SKM-1 (cell line): ENCODE measurements around the gene TMED5.
"Not testable (repeated sequence)": the region's sequence is repeated elsewhere in the genome, so short reads cannot be mapped to it uniquely, and the experiment has no call there.

Experiments
- DNase-seq: peaks from one replicate; lab custom pipeline; 2025; ENCODE audit not compliant: unreplicated experiment; lab: John Stamatoyannopoulos, UW

TMED5 gene

DNA sequence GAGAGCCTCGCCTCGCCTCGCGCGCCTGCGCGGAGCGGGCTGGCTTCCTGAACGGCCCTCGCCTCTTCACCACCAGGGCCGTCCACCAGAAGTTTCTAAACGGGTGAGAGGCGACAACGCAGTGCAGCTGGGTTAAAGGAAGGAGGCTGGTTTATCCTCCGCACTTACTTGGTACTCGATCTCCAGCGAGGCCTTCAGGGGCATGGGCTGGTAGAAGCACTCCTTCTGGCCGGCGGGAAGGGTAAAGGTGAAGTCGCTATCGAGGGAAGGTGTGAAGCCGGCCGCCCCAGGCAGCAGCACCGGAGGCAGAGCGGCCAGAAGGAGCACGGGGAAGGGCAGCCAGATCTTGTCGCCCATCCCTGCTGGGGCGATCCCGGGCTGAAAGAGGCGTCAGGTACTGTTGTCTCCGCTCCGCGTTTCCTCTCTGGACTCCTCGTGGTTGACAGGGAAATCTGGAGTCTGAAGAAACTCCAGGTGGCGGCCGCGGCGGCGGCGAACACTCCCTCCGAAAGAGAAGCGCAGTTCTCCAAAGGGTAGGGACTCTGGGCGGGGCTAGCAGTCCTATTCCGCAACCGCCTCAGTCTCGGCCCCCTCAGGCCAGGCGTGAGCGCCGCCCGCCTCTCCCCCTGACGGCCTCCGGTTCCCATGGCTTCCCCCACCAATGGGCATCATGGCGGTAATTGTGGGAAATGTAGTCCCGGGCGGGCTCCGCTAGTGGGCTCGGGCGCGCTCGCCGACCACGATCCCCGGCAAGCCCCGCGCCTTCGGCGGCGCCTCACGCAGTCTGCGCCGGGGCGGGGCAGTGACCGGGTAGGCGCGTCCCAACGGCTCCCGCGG, at the start of gene TMED5:
TSS of gene TMED5 (minus strand) at position 528 of the 837 bp plus-strand sequence. CDS start at position 357, 171 bp downstream.
- DNase-seq, result peak; percentile 92

DNA sequence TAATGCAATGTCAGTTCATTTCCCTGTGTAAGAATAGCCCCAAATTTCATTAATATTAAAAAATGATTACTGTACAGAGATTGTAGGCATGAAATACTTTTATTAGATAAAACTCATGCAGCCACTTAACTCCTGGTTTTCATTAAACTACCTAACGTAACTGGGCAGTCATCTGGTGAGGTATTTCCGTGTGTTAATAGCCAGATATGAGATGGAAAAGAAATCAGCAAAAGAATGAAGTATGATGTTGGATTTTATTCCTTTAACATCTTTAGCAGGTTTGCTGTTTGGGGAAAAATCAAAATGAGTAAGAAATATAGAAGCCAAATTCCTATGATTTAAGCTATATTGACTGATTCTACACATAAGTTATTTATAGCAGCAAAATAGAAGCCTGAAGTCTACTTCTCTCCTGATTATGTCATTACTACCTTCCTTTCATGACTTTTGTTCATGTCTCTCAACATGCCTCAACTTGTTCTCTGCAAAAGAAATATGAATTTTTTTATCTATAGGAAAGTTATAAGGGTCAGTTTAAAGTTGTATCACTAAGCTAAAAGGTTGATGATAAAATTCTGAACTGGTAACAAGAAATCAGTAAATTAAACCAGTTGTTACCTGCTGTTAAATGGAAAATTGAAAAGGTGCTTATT, 42.9 kb upstream of the TMED5 start:
- no peak for DNase-seq

DNA sequence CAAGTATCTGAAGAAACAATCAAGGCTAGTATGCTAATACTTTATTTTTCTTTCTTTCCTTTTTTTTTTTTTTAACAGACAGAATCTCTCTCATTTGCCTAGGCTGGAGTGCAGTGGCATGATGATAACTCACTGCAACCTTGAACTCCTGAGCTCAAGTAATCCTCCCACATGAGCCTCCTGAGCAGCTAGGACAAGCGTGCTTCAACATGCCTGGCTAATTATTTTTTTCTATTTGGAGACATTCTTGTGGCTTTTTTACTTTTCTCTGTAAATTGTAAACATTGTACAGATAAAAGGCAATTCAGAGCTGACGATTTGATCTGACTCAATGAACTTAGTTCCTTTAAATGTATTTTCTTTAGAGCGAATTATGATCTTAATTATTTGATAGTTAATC, 41.7 kb upstream of the TMED5 start:
- no peak for DNase-seq

DNA sequence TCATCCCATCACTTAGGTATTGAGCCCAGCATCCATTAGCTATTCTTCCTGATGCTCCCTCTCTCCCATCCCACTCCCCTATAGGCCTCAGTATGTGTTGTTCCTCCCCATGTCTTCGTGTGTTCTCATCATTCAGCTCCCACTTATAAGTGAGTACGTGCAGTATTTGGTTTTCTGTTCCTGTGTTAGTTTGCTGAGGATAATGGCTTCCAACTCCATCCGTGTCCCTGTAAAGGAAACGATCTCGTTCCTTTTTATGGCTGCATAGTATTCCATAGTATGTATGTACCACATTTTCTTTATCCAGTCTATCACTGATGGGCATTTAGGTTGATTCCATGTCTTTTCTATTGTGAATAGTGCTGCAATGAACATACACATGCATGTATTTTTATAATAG, 40.5 kb upstream of the TMED5 start:
- not testable (repeated sequence) for DNase-seq

DNA sequence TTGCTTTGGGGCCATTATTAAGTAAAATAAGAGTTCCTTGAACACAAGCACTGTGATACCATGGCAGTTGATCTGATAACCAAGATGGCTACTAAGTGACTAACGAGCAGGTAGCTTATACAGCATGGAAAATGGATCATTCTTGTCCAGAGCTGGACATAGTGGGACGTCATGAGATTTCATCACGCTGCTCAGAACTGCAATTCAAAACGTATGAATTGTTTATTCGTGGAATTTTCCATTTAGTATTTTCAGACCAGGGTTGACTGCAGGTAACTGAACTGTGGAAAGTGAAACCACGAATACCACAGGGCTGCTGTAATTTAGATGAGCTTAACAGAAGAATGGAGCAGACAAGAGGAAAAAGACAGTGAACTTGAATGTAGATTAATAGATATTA, 39.2 kb upstream of the TMED5 start:
- no peak for DNase-seq

DNA sequence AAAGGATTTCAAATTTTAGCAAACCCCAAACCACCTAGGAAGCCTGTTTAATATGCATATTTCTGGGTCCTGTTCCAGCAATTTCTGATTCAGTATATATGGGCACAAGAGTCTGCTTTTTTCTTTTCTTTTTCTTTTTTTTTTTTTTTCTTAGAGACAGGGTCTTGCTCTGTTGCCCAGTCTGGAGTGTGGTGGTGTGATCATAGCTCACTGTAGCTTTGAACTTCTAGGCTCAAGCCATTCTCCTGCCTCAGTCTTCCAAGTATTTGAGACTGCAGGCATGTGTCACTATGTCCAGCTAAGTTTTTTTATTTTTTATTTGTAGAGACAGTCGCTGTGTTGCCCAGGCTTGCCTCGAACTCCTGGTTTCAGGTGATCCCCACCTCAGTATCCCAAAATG, 35.1 kb upstream of the TMED5 start:
- no peak for DNase-seq

DNA sequence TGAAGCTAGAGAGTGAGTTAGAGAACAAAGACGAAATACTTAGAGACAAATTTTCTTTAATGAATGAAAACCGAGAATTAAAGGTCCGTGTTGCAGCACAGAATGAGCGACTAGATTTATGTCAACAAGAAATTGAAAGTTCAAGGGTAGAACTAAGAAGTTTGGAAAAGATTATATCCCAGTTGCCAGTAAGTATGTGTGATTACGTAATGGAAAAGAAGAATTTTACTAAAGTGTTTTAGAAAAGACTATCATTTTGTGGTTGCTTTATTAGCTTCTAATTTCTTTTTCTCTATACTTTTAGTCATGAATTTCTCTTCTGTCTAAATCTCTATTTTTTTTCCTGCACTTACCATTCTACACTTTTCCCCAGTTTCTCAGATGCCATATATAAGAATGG, 27.0 kb upstream of the TMED5 start:
- DNase-seq, result no peak

DNA sequence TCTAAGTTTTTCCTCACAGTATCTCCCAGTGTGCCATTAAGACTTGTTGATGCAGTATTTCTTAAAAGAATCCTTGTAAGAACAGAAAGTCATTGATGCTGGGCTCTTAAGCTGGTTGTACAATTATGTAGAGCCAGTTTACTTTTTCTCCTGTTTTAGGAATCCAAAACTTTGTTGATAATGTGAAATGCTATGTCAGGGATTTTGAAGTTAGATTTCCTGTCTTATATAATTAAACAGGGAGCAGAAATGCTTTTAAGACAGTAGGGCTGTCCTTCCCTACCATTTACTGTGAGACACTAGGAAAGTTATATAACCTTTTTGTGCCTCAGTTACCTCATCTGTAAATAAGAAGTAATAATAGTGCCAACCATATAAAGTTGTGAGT, 26.3 kb upstream of the TMED5 start:
- no peak for DNase-seq

DNA sequence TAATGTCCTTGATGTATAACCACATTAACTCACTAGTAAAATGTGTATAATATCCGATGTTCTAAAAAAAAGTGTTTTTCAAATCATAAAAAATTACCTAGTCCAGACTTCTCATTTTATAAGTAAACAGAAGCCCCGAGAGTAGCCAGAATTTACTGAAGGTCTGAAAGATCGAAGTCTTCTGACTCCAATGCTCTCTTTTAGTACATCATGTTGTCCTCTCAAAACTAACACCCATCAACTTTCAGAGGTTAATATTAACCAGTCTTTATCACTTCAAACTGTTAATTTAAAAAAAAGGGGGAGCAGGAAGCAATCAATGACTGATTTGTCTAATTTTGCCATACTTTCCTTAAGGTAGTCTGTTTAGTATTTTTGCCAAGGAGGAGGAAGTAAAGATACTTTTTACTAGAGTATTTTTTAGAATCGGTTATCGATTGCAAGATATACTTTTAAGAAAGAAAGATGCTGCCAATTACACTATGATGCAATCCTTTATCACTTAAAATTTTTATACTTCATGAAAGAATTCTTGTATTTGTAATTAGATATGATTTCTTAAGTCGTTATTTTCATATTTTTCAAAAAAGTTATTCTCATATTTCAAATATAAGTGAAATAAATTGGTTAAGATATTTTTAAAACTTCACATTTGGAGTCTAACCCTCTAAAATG, 25.8 kb upstream of the TMED5 start:
- DNase-seq, result no peak

DNA sequence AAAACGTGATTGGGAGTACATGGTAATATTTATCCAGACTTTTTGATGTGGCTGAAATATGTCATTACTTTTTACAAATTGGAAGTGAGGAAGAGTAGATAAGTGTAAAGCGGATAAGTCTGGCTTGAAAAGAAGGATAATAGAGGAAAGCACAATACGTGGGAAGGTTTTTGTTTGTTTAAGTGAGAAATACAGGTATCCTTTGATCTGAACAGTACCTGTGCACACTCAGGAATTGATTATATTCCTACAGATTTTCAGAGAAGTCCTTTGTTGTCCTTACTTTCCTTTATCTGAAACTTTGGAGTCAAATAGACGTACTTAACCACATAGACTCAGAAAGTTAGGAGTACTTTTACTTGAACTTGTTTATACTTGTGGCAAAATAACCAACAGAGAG, 20.5 kb upstream of the TMED5 start:
- DNase-seq, result no peak

DNA sequence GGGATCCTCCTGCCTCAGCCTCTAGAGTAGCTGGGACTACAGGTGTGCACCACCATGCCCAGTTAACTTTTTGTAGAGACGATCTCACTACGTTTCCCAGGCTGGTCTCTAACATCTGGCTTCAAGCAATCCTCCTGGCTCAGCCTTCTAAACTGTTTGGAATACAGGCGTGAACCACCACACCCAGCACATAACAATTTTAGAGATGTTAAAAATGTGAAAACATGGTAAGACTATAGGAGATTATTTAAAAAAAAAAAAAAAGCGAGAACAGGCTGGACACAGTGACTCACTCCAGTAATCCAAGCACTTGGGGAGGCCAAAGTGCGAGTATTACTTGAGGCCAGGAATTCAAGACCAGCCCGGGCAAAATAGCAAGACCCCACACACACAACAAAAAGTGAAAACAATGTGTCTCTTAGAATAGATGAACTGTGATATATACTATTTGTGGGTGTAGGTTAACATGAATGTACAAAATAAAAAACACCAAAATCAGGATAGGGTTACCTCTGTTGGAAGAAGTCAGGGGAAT, 19.9 kb upstream of the TMED5 start:
- no peak for DNase-seq

DNA sequence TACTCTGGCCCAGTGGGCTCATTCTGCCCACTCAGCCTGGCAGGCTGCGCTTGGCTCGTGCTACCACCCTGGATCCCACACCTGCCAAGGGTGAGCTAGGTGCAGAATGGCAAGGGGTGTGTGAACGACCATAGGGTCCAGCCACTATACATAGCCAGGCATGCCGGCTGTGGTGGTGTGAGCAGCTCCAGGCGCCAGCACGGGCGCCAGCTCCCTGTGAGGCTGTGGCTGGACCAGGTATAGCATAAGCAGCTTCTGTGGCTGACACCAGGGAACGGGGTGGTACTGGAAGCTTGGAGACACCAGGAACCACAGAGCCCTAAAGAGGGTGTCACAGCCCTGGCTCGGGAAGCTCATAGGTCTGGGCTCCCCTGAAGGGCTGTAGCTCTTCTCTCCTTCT, 18.9 kb upstream of the TMED5 start:
- DNase-seq, result no peak

DNA sequence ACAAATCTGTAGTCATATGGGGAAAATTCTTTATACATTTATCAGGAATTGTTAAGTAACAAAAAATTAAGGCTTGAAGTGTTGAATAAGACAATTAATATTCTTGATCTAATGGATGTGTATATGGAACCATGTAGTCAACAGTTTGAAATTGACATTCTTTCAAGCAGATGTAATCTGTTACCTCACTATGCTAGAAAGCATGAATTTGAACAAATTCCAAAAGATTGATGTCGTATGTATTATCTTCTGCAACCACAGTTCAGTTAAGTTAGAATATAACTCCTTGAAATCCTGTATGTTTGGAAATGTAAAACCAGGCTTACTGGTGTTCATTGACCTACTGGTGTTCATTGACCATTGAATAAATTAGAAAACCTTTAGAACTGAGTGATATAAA, 16.4 kb upstream of the TMED5 start:
- DNase-seq, result no peak

DNA sequence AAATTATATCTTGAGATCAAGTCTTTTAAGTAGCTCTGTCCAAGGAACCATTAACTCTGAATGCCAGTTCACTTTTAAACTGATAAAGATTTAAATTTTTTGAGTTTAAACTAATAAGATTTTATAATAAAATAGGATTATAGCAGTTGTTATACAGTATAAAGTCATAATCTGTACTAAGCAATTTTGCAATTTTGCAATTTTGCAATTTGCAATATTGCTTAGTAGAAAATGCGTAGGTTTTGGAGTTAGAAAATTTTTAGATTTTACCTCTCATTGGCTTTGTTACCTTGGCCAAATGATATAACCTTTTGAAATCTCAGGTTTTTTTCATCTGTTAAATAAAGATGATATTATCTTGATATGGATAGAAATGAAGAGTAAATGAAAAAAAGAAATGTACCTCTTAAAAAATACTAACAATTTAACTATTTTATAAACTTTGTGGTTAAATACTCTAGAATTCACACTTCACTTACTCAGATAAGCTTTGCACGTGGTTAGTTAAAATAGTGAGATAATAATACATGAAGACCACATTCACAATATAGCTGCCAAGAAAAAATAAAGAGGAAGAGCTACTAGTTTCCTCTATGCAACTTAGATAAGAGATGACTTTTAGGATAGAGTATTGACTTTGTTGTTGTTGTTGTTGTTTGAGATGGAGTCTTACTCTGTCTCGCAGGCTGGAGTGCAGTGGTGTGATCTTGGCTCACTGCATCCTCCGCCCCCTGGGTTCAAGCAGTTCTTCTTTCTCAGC, 14.2 kb upstream of the TMED5 start:
- no peak for DNase-seq

DNA sequence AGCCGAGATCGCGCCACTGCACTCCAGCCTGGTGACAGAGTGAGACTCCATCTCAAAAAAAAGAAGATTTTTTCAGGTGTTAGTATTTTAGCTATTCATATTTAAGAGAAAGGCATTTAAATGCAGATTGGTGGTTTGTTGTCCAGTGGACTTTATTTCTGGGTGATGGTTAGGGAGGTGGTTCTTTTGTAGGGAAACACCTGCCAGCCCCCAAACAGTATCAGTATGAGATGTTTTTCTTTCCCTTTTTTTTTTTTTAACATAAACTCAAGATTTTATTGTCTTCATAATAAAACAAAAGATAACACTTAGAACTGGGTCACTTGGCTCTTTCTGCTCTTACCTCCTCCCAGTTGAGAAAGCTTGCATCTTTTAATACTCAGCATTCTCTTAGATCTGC, 10.2 kb upstream of the TMED5 start:
- no peak for DNase-seq

DNA sequence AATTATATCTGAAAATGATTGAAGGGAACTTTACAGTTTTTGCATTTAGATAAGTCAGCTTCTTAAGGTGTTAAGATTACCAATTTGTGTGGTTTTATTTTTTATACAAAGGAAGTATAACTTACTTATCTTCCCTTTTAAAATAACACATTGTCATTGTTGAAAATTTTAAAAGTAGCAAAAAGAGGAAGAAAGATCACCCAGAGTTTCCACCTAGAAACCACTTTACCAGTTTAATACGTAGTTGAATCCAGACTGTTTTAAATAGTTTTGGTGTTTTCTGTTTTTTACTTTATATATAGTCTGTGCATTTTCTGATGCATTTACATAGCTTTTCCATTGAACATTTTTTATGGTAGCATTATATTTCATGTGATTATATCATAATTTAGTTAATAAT, 6.5 kb upstream of the TMED5 start:
- peak; percentile 21 for DNase-seq

DNA sequence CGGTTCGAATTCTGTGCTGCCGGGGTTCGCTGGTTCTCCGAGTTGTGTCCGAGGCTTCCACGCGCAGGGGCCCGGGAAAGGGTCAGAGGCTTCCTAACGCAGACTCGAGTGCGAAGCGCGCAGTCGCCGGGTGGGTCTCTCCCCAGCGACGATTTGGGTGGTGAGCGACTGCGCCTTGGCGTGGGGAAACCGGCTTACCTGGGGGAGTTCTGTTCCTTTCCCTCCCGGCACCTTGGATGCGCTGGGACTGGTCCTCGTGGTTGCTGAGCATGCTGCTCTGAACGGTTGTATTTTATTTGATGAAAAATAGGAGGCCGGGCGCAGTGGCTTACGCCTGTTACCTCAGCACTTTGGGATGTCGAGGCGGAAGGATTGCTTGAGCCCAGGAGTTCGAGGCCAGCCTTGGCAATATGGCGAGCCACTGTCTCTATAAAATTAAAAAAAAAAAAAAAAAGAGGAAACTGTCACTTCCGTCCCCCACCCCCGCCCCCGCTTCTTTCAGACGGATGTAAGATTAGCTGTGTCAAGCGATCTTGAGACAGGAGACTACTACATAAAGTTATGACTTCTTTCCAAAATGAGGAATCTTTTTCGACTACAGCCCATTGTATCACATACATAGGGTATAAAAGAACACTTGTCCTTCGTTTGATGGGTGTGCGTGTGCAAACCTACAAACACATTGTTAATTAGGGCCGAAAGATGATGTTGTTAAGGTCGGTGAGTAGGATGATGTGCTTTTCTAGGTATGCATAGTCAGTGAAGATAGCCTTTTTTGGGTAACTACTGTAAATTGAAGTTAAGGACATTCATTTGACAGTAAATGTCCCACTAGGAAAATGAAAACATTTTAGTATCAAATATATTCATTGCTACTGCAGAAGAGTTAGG, 755 bp upstream of the TMED5 start, which contains the start of gene CCDC18:
TSS of gene CCDC18 (plus strand) at position 2 of the 891 bp plus-strand sequence. CDS start 2,638 bp downstream, outside the sequence.
- DNase-seq, result peak; percentile 21

DNA sequence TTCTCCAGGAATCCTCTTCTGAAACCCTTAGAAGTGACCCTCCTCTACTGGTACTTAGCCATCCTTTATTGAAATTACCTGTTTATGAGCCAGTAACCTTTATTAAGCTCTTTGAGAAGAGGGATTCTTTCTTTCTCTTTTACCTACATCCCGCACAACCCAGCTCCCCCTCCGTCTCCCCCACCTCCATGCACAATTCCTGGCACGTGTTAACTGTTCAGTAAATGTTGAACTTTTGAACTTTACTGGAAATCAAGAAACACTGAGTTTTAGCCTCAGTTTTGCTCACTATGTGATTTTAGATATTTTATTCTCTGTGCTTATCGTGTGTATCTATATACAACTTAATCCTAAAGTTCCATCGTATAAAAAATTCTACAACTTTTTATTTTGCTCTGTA, 1.8 kb downstream of the TMED5 start:
- no peak for DNase-seq

DNA sequence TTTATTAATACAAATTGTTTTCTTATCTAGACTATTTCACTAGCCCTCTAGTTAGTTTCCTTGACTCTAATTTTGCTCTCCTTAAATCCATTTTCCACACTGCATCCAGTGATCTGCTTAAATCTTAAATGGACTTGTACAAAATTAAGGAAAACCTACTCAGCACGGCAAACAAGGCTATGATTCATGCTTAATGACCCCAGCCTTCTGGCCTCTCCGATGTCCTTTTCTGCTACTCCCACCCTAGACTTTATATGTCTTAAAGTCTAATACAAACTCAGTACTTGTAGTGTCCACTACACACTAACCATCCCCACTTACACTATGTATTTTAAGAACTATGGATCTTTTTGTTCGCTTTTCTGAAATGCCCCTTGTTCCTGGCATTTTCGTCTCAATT, 2.2 kb downstream of the TMED5 start:
- no peak for DNase-seq

DNA sequence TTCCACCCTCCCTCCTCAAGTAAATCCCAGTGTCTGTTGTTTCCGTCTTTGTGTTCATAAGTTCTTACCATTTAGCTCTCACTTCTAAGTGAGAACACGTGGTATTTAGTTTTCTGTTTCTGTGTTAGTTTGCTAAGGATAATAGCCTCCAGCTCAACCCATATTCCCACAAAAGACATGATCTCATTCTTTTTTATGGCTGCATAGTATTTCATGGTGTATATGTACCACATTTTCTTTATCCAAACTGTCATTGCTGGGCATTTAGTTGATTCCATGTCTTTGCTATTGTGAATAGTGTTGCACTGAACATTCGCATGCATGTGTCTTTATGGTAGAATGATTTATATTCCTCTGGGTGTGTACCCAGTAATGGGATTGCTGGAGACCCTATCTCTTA, 5.6 kb downstream of the TMED5 start:
- DNase-seq, result not testable (repeated sequence)
